Measurements from ENCODE around the gene PDE4D.

The PDE4D gene

DNA sequence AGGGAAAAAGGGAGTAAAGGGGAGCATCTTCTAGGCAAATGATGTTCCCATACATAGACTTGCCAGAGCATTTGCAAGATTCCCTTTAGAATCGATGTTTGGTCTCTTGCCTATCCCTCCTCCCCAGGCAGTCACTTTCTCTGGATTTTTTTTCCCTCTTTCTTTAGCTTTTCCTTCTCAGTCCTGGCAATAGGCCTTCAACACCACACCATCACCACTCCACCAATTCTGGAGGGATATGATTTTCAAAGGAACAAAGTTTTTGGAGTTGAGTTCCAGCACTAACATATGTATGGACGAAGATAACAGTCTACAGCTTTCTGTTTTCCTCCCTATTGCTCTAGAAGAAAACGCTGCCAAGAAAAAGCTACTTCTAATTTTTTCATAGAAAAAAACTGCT is 377.4 kb downstream of the PDE4D start:
- DNase-seq (ENCODE audit: low spot score), result no peak

DNA sequence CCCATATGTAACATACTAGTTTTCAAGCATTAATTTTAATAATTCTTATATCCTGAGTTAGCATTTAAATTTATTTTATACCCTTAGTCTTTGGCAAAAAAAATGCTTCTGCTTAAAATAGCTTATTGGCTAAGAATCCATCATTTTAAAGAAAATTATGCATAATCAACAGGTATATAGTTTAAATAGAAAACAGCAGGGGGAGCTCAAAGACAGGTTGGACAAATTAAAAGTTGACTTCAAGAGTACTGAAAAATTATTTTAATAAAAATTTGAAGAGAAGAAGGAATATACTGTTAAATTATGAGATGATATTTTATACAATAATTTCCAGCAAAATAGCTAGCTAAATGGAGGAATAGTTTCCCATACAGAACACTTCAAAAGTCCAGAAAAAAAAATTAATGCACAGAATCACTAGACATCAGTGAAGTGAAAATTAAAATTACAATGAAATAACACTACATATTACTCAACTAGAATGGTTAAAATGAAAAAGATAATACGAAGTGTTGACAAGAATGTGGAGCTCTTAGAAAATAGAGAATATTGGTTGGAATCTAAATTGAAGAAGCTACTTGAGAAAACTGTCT is 387.1 kb downstream of the PDE4D start:
- DNase-seq (ENCODE audit: low spot score), result peak; percentile 40

DNA sequence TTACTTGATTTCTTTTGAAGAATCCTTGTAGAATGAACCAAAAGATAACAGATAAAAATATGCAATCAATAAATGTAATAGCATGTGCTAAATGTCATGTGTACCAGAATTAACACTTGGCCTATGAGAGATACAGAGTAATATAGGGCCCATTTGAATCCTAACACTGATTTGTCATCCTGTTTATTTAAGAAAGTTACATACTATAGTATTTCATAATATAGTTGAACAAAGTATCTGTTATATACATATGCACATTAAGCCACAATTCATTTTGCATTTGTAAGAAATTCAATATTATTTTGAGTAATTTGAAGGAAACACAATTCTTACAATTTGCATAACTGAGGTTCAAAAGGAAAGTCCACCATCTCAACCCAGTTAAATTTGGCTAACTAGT is 389.5 kb downstream of the PDE4D start:
- no peak for DNase-seq (ENCODE audit: low spot score)

DNA sequence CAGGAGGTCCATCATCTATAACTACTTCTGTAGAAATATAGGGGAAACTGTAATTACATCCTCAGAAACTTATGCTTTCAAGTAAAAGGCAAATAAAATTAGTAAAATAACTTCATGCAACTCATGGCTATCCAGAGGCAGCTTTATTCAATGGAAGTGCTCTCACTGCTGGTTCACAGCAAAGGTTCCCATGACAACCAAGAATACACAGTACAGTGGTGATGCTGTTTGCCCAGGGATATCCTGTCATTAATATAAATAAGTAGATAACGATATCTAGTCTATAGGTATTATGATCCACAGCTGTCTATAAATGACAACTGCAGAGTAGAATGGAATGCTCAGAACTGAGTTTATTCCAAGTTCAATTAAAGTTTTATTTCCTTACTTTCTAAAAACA is 390.3 kb downstream of the PDE4D start:
- DNase-seq (ENCODE audit: low spot score), result no peak

DNA sequence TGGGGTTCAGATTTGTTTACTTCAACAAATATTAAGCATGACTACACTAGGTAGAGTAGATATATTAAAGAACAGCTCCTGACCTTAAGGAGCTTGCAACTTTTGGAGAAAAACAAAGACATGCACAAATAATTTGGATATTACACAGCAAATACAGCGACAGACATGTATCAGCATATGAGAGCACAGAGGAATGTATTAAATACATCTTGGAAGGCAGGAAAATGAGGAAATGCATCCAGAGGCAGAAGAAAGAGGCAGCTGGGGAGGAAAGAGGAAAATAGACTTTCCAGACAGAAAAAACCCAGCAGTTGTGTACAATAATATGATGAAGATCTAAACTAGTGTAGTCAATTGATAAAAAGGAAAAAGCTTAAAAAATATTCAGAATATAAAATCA is 392.2 kb downstream of the PDE4D start:
- DNase-seq (ENCODE audit: low spot score), result no peak

DNA sequence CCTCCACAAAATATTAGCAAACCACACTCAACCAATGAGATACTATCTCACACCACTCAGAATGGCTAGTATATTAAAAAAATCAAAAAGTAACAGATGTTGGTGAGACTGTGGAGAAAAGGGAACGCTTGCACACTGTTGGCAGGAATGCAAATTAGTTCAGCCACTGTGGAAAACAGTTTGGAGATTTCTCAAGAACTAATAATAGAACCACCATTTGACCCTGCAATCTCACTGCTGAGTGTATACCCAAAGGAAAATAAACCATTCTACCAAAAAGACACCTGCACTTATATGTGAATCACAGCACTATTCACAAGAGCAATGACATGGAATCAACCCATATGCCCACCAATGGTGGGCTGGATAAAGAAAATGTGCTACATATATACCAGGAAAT is 393.5 kb downstream of the PDE4D start:
- DNase-seq (ENCODE audit: low spot score), result no peak

DNA sequence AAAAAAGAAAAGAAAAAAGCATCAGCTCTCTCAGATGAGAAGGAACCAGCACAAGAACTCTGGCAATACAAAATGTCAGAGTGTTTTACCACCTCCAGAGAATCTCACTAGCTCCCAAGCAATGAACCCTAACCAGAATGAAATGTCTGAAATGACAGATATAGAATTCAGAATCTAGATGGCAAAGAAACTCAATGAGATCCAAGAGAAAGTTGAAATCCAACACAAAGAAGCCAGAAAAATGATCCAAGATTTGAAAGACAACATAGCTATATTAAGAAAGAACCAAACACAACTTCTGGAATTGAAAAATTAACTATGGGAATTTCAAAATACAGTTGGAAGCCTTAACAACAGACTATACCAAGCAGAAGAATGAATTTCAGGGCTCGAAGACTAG is 396.3 kb downstream of the PDE4D start:
- DNase-seq (ENCODE audit: low spot score), result no peak

DNA sequence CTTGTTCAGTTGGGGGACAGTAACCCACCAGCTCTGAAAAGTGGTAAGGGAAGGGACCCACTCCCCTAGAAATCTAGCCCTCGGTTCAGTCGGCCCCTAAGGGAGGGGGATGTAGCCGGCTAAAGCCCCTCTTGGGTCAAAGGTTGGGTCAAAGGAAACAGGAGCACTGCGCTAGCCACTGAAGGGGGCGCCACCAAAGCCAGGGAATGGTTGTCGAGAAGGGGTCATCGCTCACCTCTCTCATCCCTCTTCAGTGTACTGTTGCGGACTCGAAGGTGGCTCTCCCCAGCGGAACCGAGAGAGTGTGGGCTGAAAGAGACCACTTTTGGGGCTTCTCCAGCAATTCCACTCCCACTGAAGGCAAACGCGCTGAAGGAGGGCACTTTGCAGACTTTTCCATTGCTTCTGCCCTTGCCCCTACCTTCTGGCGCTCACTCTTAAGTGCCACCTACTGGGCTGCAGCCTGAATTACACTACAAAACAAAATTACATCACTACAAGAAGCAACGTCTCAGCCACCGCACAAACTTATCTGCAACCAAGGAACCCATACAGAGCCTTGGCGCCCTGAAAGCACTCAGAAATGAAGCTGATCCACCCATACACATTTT is 396.9 kb downstream of the PDE4D start:
- DNase-seq (ENCODE audit: low spot score), result no peak

DNA sequence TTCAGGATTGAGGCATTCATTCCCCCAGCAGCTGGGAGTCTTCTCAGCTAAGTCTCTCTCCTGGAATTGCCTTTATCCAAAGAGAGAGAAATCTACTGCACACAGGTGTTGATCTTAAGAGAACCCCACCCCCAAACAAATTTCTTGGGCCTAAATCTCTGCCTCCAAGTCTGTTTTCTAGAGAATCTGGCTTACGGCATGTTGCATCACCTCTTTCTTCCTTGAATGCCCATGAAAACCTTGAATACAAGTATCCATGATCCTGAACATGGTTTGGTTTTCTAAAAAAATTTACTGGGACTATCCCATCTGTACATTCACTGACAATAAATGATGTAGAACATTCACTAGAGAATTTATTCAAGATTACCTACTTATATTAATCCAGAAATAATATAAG is 401.6 kb downstream of the PDE4D start:
- no peak for DNase-seq (ENCODE audit: low spot score)

DNA sequence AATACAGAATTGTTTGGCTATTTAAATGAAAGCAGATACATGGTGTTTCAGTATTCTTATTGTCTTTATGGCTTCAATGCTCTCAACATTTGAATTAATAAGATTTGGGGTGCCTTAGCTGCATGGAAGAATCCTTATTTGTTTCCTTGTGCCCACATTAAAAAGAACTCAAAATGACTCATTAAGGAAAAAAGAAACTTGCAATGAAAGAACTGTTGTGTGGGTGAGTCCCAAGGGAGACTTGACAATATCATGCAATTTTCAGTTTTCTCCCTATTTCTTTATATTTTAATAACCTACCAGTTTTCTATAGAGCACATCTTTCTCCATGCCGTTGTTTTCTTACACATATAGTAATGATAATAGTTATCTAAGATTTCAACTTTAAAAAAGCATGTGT is 404.0 kb downstream of the PDE4D start:
- DNase-seq (ENCODE audit: low spot score), result no peak

DNA sequence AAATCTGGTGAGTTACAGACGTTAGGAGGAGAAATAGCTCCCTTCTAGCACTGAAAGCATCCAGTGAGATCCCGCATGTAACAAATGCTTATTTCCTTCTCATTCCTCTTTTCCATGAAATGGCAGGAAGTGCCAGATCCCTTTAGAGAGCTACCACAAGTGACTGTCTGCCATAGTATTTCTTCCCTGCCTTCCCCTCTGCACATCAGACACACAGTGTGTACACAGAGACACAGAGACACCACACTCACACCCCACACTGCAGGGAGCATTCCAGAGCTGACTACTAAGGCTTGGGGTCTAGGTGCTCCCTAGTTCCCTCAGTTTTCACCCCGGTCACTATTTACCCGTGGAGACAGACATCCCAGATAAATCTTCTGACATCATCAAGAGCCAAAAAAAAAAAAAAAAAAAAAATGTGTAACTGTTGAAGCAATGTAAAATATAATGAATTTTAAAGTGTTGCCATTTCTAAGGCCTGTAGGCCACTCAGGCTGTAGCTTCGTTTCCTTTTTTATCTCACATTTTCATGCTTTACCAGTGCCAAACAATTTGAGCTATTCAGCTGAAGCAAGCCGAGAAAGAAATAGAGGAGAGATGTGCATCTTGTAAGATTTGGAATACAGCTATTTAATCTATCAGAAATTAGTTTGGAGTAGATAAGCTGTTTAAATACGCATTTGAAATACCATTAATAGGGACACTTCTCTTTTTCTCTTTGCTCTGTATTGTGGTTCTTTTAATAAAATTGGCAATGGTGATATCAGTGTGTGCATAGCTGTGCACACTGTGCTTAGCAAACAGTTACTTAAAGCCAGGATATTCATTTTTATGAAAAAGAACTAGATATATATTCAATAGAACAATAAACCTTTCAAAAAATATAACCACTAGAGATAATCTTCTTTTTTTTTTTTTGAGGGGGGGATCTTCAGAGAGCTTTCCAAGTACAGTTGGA is 405.5 kb downstream of the PDE4D start:
- DNase-seq (ENCODE audit: low spot score), result no peak

DNA sequence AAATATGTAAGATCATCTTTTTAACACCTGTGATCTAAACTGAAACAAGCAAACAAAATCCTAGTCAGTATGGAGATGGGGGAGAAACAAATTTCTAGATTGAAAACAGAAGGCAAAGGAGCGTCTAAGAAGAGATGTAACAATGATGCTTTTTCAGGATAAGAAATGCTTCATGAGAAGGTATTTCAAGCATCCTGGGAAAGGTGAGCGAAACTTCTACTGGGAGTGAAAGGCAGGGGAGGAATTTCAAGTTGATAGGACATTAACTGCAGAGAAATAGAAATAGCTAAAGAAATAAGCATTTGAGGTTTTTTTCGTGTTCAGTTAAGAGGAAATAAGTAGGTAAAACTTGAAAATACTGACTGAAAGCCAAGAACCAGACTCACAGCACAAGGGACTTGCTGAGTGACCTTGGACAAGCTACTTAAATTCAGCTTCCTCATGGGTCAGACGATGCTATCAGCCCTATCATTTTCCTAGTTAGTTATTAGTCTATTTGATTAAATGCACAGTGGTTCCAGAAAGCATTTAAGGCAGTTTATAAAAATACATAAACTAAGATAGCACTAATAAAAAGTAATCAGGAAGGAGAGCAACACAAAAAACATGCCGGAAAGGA is 406.3 kb downstream of the PDE4D start:
- DNase-seq (ENCODE audit: low spot score), result no peak

DNA sequence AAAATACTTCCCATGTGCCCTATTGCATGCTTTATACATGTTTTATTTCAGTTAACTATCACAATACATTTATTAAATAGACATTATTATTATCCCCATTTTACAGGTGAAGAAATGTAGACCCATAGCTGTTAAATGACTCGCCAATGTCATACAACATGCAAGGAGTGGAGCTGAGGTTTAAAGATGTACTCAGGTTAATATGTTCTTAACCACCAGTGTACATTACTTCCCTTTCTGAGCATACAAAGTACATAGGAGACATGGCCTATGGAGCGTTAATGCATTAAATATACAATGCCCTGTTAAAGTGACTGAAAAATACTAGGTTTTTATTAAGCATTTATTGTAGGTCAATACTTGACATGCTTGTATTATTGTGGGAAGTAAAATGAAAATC is 407.0 kb downstream of the PDE4D start:
- DNase-seq (ENCODE audit: low spot score), result no peak

DNA sequence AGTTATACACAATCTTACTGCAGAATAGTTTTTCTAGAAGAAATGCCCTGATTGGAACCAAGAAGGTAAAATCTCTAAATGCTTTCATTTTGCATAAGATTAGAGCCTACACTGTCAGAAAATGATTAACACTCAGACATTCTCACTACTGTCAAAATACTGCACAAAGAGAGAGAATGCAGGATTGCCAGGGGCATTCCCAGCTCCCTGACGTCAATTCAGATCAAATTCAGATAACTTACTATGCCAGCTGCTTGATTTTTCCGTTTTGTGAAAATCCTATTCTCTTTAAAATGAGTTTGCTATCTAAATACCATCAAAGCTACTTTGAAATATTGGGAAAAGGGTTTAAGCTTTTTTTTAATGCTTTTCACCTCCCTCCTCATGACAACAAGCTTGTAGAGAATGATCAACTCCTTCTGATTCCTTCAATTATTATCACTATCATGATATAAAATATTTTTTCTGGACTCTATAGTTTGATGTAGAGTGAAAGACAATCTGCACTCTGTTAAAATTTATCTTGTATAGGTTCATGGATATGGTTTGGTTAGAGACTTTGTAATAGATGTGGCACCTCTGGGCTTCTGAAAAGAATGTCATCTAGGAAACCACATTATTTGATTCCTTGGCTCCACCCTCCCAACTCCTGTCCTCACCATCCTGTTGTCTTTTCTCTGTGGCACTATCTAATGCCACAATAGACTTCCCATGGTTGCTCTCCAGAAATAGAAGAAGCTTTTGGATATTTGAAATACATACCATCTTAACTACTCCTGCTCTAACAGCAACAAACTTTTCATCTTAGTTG is 407.7 kb downstream of the PDE4D start:
- DNase-seq (ENCODE audit: low spot score), result no peak

DNA sequence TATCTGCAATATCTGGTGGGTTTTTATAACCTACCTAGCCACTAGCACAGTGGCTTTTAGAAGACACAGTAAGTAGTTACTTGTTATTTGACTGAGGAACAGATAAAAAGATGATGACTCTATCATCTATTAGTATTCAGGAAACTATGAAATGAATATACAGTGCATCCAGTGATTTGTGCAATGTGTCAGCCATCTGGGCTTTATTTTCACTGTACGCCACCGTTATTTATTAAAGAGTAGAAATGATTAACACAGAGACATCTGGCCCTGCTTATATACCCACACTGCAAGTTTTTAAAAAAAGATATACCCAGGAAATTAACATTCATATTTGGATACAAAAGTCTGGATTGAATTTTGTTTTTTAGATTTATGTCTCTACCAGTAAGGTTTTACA is 408.4 kb downstream of the PDE4D start:
- no peak for DNase-seq (ENCODE audit: low spot score)

DNA sequence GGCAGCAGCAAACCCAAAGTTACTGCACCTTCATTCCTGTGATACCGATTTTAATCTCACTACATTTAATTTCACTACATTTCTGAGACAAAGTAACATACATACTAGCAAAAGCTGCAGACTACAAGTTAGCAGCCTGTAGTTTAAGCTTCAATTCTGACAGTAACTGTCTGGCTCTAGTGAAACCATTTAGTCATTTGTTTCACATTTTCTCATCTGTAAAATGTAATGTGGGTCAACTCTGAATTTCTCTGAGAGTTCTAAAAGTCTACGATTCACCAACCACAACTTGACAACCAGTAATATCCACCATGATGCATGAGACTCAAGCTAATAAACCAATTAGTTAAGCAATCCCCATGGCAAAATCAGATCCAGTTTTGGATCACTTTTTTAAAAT is 408.9 kb downstream of the PDE4D start:
- DNase-seq (ENCODE audit: low spot score), result no peak

DNA sequence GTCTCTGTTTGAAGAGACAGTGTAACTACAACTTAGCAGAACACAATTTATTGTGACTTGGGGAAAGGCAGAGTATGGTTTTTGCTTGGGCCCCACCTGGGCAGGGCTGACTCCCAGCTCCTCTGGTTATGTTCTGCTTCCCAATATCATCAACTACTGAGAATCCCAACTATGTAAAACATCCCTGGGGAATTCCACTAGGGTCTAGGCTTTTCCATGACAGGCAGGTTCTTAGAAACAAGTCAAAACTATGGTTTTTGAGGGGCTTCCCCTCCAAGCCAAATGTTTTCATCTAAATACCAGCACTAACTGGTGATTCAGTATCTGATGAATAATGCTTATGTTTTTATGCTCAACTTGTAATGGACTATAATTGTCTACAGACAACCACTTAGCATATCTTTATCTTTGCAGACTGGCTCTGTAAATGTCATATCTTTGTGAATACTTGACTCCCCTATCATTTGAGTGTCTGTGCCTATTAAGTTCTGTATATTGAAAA is 409.5 kb downstream of the PDE4D start:
- DNase-seq (ENCODE audit: low spot score), result no peak

DNA sequence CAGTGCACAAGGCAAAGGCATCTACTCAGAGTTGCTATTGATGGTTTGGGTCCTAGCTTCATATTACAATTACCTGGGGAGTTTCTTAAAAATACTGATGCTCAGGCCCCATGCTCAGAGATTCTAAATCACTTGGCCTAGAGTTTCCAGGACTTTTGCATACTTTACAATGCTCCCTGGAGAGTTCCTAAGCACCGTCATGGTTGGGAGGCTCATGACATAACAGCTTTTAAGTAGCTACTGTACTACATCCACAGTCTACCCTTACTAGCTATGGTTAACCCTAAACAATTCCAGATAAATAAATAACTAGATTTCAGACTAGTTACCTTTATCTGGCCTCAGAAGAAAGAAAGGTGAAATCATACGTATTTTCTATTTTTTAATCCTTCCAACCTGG is 414.4 kb downstream of the PDE4D start:
- DNase-seq (ENCODE audit: low spot score), result no peak

DNA sequence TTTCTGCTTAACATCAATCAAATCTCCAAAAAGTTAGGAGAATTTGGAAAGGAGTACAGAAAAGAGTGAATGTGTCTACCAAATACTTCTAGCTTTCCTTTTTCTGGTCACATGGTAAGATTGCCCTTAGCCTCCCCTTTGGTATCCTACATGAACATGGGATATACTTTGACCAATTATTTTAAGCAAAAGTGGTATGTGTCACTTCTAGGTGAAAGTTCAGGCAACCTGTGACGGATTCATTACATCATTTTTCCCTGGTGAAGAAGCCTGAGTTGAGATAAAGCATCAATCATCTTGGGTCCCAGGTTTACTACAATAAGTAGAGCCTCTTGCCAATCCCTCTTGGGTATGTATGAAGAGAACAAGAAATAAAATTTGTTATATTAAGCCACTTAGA is 419.2 kb downstream of the PDE4D start:
- DNase-seq (ENCODE audit: low spot score), result no peak

DNA sequence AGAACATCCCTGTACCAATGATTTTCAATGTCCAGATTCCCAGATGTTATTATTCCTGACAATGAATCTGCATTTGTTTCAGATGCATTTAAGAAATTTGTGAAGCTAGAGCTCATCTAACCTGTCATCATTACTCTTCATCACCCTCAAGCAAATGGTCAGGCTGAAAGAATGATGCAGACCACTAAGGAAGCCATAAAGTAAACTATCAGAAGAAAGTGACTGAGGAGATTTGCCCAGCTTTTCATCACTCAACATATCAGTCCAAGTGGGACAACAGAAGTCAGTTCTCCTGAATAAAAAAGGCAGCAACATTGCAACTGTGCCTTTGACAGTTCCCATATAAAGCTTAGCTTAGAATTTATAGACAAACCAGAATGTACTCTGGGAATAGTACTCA is 419.9 kb downstream of the PDE4D start:
- no peak for DNase-seq (ENCODE audit: low spot score)

DNA sequence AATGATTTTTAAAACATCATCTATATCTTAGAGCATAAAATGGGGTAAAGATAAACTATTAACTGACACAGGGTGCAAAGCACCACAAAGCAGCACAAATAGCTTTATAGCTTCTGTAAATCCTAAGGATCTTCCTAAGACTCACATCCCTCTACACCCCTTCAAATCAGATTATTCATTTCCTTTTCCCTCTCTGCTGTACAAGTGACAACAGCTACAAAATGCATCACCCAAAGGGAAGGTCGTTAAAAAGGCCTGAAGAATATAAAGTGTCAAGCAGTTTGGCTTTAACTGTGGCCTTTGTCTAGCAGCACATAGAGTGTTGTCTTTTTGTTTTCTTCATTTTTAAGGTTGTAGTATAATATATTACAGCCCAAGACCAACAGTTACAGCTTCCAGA is 422.1 kb downstream of the PDE4D start:
- peak; percentile 53 for DNase-seq (ENCODE audit: low spot score)

DNA sequence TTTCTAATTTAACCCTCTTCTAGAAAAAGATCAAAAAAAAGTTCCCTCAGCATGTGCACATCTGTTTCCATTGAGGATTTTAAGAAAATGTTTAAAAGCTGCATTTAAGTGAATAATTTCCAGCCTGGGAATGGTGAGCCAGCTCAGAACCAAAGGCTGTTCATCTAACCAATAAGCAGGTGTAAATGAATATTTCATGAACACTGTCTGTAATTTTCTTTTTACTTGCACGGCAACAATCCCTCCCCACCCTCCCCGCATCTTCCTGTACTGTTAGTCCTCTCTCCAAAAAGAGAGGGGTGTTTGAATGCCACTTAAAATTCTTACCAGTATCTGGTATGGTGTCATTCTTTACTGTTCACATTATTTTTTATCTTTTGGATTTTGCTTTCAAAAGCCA is 425.6 kb downstream of the PDE4D start:
- DNase-seq (ENCODE audit: low spot score), result no peak

Measured in kidney capillary endothelial cell (primary cell).